Measurements from ENCODE around the gene DNAJC7. TPM values are rescaled to one million over a fixed set of nuclear protein-coding genes. Genes with fewer than 3 reads are reported as not detected.
A peak's percentile ranks its signal among the peaks of the same experiment; 100 is the strongest.
"Not testable (repeated sequence)": the region's sequence is repeated elsewhere in the genome, so short reads cannot be mapped to it uniquely, and the experiment has no call there.

DNAJC7 gene
- total RNA-seq, 2 donors from 2014 or later = 82.7 to 103 TPM

DNA sequence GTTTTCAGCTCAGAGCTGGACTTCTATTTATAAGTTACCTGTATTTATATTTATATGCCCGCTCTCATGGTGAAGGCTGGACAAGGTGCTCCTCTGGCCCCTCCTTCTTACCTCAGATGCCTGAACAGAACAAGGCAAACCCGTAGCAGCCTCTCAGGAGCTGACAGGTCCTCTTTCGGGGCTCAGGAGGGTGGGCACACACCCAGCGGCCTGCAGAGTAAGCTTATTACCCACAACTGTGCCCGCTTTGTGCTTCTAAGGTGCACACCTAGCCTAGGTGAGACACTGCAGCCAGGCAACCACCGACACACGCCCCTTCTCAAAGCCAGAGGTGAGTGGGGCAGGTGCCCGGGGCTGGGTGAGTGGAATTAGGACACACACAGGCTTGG lies 7.9 kb upstream of the DNAJC7 start:
- Histone ChIP-seq H3K4me3 (no peak overlapping the region), H3K27me3 (no peaks in the 10 kb centered on the region), H3K4me1 (peaks cover 19% of the 10 kb centered on the region), H3K9ac (ENCODE audit: low read depth in 2 of 2, low read length in 2 of 2) (no peak overlapping the region), H3K27ac (peak overlapping the region; percentile 74), H3K36me3 (peaks cover 14% of the 10 kb centered on the region), H3K9me3 (no peaks in the 10 kb centered on the region)
- DNase-seq = no peak
- TF ChIP-seq, protein P1, sequence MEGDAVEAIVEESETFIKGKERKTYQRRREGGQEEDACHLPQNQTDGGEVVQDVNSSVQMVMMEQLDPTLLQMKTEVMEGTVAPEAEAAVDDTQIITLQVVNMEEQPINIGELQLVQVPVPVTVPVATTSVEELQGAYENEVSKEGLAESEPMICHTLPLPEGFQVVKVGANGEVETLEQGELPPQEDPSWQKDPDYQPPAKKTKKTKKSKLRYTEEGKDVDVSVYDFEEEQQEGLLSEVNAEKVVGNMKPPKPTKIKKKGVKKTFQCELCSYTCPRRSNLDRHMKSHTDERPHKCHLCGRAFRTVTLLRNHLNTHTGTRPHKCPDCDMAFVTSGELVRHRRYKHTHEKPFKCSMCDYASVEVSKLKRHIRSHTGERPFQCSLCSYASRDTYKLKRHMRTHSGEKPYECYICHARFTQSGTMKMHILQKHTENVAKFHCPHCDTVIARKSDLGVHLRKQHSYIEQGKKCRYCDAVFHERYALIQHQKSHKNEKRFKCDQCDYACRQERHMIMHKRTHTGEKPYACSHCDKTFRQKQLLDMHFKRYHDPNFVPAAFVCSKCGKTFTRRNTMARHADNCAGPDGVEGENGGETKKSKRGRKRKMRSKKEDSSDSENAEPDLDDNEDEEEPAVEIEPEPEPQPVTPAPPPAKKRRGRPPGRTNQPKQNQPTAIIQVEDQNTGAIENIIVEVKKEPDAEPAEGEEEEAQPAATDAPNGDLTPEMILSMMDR (IDR thresholded peaks at IDR 0.05) = peak; percentile 4
- intact Hi-C loops (cut with DNase I) = loop anchor here (2.0 to 5.0 kb wide), 3 partner anchors 60 to 92 kb away; no protein-coding TSS in a partner anchor

DNA sequence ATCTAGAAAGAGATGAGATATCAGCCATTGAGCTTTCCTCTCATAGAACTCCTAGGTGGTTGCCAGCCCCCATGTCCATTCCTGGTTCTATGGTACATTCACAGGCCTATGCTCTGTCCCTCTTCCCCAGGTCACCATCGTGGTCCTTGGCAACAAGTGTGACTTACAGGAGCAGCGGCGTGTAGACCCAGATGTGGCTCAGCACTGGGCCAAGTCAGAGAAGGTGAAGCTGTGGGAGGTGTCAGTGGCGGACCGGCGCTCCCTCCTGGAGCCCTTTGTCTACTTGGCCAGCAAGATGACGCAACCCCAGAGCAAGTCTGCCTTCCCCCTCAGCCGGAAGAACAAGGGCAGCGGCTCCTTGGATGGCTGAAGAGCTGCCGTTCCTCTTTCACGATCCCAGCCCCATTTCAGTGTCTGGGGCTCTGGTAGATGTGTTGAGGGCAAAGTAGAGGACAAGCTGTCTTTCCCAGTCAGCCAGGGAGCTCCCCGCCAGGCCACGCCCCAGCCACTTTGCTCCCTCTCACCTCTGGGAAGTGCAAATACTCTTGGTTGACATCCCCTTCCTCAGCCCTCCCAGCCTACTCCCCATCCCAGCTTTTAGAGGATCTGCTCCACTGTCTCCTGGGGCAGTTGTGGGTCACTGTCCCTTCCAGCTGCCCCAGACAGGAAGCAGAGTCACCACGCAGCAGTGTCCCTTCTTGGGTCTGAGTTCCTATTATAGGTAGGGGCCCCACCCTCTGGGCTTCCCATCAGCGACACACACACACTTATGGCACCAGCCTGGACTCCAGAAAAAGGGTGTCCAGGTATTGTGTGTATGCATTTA lies 6.5 kb upstream of the DNAJC7 start:
- Histone ChIP-seq H3K36me3 (peaks cover 14% of the 10 kb centered on the region), H3K4me1 (peaks cover 19% of the 10 kb centered on the region), H3K27ac (peak overlapping the region; percentile 74), H3K9ac (ENCODE audit: low read depth in 2 of 2, low read length in 2 of 2) (peak overlapping the region in 1 of 2 donors; percentile 34), H3K27me3 (no peaks in the 10 kb centered on the region), H3K9me3 (no peaks in the 10 kb centered on the region), H3K4me3 (no peak overlapping the region)
- TF ChIP-seq, protein P1 (IDR thresholded peaks at IDR 0.05) = no peak
- intact Hi-C loops (cut with DNase I) = loop anchor here (2.0 kb wide), 1 partner anchor 59 kb away; no protein-coding TSS in a partner anchor
- DNase-seq = peak; percentile 25

DNA sequence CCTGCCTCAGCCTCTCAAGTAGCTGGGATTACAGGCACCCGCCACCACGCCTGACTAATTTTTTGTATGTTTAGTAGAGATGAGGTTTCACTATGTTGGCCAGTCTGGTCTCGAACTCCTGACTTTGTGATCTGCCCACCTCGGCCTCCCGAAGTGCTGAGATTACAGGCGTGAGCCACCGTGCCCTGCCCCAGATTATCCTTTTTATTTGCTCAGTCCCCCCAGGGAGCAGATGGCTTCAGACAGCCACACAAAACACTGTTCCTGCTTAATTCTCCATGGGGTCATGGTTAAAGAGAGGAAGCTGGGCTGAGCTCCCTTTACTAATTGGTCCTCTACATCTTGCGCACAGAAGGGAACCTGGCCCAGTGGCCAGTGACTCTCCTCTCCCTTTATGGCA lies 3.6 kb upstream of the DNAJC7 start:
- H3K27ac ChIP-seq; intact Hi-C loops (cut with DNase I); H3K27me3 ChIP-seq; DNase-seq; H3K9me3 ChIP-seq: not testable (repeated sequence)
- Histone ChIP-seq H3K4me3 (peak overlapping the region; percentile 84), H3K9ac (ENCODE audit: low read depth in 2 of 2, low read length in 2 of 2) (peak overlapping the region; percentile 31 to 98), H3K36me3 (peaks cover 14% of the 10 kb centered on the region), H3K4me1 (peaks cover 22% of the 10 kb centered on the region)

DNA sequence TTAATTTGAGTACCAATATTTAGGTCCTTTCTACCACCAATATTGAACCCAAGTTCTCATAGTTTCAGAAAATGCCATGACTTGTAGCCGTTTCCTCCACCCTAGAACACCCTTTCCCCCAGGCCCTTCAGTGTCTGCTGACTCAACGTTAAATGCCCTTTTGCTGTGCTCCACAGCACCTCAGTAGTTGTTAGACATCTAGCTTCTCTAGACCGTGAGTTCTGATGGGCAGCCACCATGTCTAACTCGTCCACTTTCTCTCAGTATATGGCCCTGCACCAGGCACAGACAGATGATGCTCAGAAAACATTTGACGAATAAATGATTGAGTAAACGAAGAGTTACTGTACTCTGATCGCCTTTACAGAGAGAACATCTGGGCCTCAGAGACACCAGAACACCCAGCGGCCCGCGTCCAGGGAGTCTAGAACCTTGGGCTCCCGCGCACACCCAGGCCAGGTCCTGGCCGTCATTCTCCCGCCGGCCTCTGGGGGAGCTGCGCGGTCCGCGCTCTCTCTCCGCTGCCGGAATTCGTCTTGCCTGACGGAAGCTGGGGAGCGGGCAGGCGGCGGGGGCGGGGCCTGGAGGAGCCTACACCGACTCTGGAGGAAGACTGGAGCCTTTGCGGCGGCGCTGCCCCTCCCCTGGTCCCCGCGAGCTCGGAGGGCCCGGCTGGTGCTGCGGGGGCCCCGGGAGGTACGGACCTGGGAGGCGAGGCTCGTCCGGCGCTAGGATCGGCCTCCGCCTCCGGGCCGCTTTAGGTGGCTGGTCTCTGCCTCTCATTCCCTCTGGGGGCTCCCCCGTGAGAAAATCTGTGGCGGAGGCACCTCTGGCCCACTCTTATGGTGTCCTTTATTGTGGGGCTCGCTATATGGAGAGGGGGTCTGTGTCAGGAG lies 2.5 kb upstream of the DNAJC7 start, which contains the start of gene NKIRAS2:
NKIRAS2 (plus strand) TSS at position 582 of the 896 bp plus-strand sequence. CDS start 1,488 bp downstream, outside the sequence.
- H3K4me1 ChIP-seq = peaks cover 24% of the 10 kb centered on the region
- intact Hi-C loops (cut with DNase I) = no loop called here
- peak within 1 kb of the TSS; percentile 97 to 98 for H3K9ac ChIP-seq (ENCODE audit: low read depth in 2 of 2, low read length in 2 of 2)
- TF ChIP-seq, protein P1 (IDR thresholded peaks at IDR 0.05) = peak; percentile 96
- peak within 1 kb of the TSS; percentile 64 for H3K27ac ChIP-seq
- peak; percentile 96 for DNase-seq
- H3K4me3 ChIP-seq = peak within 1 kb of the TSS; percentile 84
- no peaks in the 10 kb centered on the region for H3K27me3 ChIP-seq
- no peaks in the 10 kb centered on the region for H3K9me3 ChIP-seq
- peaks cover 14% of the 10 kb centered on the region for H3K36me3 ChIP-seq

DNA sequence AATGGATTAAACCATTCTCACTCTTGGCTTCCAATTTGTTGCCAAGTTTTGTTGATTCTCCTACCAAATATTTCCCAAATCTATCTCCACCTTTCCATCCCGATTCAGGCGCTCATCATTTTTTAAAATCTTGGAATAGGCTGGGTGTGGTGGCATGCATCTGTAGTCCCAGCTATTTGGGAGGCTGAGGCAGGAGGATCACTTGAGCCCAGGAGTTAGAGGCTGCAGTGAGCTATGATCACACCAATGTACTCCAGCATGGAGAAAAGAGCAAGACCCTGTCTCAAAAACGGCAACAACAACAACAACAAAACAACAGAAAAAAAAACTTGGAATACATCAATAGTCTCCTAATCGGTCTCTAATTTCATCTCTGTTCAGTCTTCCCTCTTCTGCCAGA lies 1.7 kb upstream of the DNAJC7 start:
- Histone ChIP-seq H3K36me3 (peaks cover 13% of the 10 kb centered on the region), H3K4me1 (peaks cover 16% of the 10 kb centered on the region), H3K27me3 (no peaks in the 10 kb centered on the region), H3K27ac (no peak overlapping the region), H3K9ac (ENCODE audit: low read depth in 2 of 2, low read length in 2 of 2) (no peak overlapping the region), H3K9me3 (no peaks in the 10 kb centered on the region), H3K4me3 (no peak overlapping the region)
- DNase-seq = no peak
- intact Hi-C loops (cut with DNase I) = no loop called here
- TF ChIP-seq, protein P1 (IDR thresholded peaks at IDR 0.05) = no peak

Data from colonic mucosa (tissue), 4 donors.